ENCODE results near the gene ABCD1.

- TF ChIP-seq CTCF (IDR thresholded peaks at IDR 0.05), result no peak
- TF ChIP-seq POLR2AphosphoS5 (IDR thresholded peaks at IDR 0.05), result no peak
- TF ChIP-seq POLR2A (IDR thresholded peaks at IDR 0.05), result no peak
- TF ChIP-seq EP300 (IDR thresholded peaks at IDR 0.05), result no peak
These were observed 67.7 kb downstream of the ABCD1 start for GRCh38 chrX:153792368-153792767.

Data from gastroesophageal sphincter (tissue), 3 donors.